HEK293 (cell line): ENCODE results near the gene ZNF423.

Experiments used
- CTCF ChIA-PET: fragments of 350-600 bp; formaldehyde crosslinking; extraction: SDS; loops from one replicate; lab custom pipeline; 2021; ENCODE audit warnings: antibody characterized with exemption; lab: Yijun Ruan, JAX
- POLR2A ChIA-PET: fragments of 300-600 bp; formaldehyde crosslinking; extraction: SDS; loops from one replicate; lab custom pipeline; 2020; ENCODE audit warnings: antibody characterized with exemption, inconsistent platforms; lab: Yijun Ruan, JAX
- H3K27ac ChIP-seq: fragments of 200-500 bp; sonication (Bioruptor generic); 2 replicates; pipeline ENCODE4 v1.5.1; 2014; ENCODE audit warnings: low read depth, low read length, control low read depth, inconsistent platforms; ENCODE audit errors: extremely low read depth
- H3K36me3 ChIP-seq, 2 experiments: fragments of 200-500 bp in 1 of 2; sonication (Bioruptor generic) in 1 of 2; 1 replicate in 1 of 2; 2 replicates in 1 of 2; pipeline ENCODE4 v1.5.1; 2014 to 2017; ENCODE audit warnings: inconsistent platforms in 2 of 2, low read length in 2 of 2; ENCODE audit not compliant: control insufficient read depth in 2 of 2, insufficient read depth in 1 of 2
- H3K4me1 ChIP-seq: fragments of 200-500 bp; sonication (Bioruptor generic); 2 replicates; pipeline ENCODE4 v1.5.1; 2014; ENCODE audit warnings: mild to moderate bottlenecking, low read length, inconsistent platforms; ENCODE audit not compliant: control insufficient read depth, insufficient read depth
- H3K4me3 ChIP-seq: 2 replicates; pipeline ENCODE4 v1.5.1; 2011; ENCODE audit warnings: low read depth, mild to moderate bottlenecking, control low read depth, low read length, moderate library complexity
- H3K9me3 ChIP-seq: fragments of 200-500 bp; sonication (Bioruptor generic); 2 replicates; pipeline ENCODE4 v1.5.1; 2014; ENCODE audit warnings: low read depth, low read length, inconsistent platforms; ENCODE audit not compliant: control insufficient read depth, insufficient read depth
- BCL6B ChIP-seq: fragments of 450-650 bp; formaldehyde crosslinking; IDR thresholded peaks from 2 replicates; pipeline ENCODE4 v1.5.1; 2017; ENCODE audit warnings: missing biosample characterization, missing genetic modification characterization
- ELK4 ChIP-seq: IDR thresholded peaks from 2 replicates; pipeline ENCODE4 v1.6.1; 2011; ENCODE audit warnings: mild to moderate bottlenecking, low read depth, low read length, borderline replicate concordance
- HOXC10 ChIP-seq: sonication (generic); formaldehyde crosslinking; IDR thresholded peaks from 2 replicates; pipeline ENCODE4 v1.8.1; 2023; ENCODE audit warnings: mild to moderate bottlenecking, missing genetic modification reagents
- KLF16 ChIP-seq: fragments of 450-650 bp; formaldehyde crosslinking; IDR thresholded peaks from 2 replicates; pipeline ENCODE4 v1.5.1; 2017; ENCODE audit warnings: missing biosample characterization, missing genetic modification characterization
- MZF1 ChIP-seq: fragments of 450-650 bp; formaldehyde crosslinking; IDR thresholded peaks from 2 replicates; pipeline ENCODE4 v1.5.1; 2017; ENCODE audit warnings: missing biosample characterization, missing genetic modification characterization, borderline replicate concordance
- SP2 ChIP-seq: fragments of 450-650 bp; formaldehyde crosslinking; IDR thresholded peaks from 2 replicates; pipeline ENCODE4 v1.5.1; 2016; ENCODE audit warnings: missing biosample characterization, missing genetic modification characterization
- YY1 ChIP-seq: fragments of 450-650 bp; formaldehyde crosslinking; IDR thresholded peaks from 2 replicates; pipeline ENCODE4 v1.5.1; 2018; ENCODE audit warnings: missing biosample characterization, missing genetic modification characterization
- ZBTB7A ChIP-seq: fragments of 450-650 bp; formaldehyde crosslinking; IDR thresholded peaks from 2 replicates; pipeline ENCODE4 v1.5.1; 2016; ENCODE audit warnings: low read depth, missing biosample characterization, missing genetic modification characterization
- ZFP69B ChIP-seq: fragments of 450-650 bp; formaldehyde crosslinking; IDR thresholded peaks from 2 replicates; pipeline ENCODE4 v1.5.1; 2016; ENCODE audit warnings: missing biosample characterization, missing genetic modification characterization
- ZNF146 ChIP-seq: fragments of 450-650 bp; formaldehyde crosslinking; IDR thresholded peaks from 2 replicates; pipeline ENCODE4 v1.5.1; 2016; ENCODE audit warnings: missing biosample characterization, missing genetic modification characterization
- ZNF157 ChIP-seq: fragments of 450-650 bp; formaldehyde crosslinking; IDR thresholded peaks from 2 replicates; pipeline ENCODE4 v1.5.1; 2016; ENCODE audit warnings: missing biosample characterization, missing genetic modification characterization
- ZNF26 ChIP-seq: fragments of 450-650 bp; formaldehyde crosslinking; IDR thresholded peaks from 2 replicates; pipeline ENCODE4 v1.5.1; 2016; ENCODE audit warnings: missing biosample characterization, missing genetic modification characterization
- ZNF280C ChIP-seq: fragments of 450-650 bp; formaldehyde crosslinking; IDR thresholded peaks from 2 replicates; pipeline ENCODE4 v1.5.1; 2016; ENCODE audit warnings: missing biosample characterization, missing genetic modification characterization
- ZNF335 ChIP-seq: fragments of 450-650 bp; formaldehyde crosslinking; conservative IDR thresholded peaks from 2 replicates; pipeline ENCODE4 v1.5.1; 2016; ENCODE audit warnings: missing biosample characterization, missing genetic modification characterization
- ZNF449 ChIP-seq: fragments of 450-650 bp; formaldehyde crosslinking; IDR thresholded peaks from 2 replicates; pipeline ENCODE4 v1.5.1; 2017; ENCODE audit warnings: missing biosample characterization, mild to moderate bottlenecking, missing genetic modification characterization, moderate library complexity
- ZNF645 ChIP-seq: fragments of 450-650 bp; formaldehyde crosslinking; IDR thresholded peaks from 2 replicates; pipeline ENCODE4; 2016; ENCODE audit warnings: missing biosample characterization, missing genetic modification characterization
- ZNF776 ChIP-seq: fragments of 450-650 bp; formaldehyde crosslinking; IDR thresholded peaks from 2 replicates; pipeline ENCODE4 v1.5.0; 2017; ENCODE audit warnings: missing biosample characterization, missing genetic modification characterization, borderline replicate concordance
- ZNF792 ChIP-seq: fragments of 450-650 bp; formaldehyde crosslinking; IDR thresholded peaks from 2 replicates; pipeline ENCODE4 v1.5.1; 2016; ENCODE audit warnings: missing biosample characterization, missing genetic modification characterization
- ZSCAN30 ChIP-seq: fragments of 450-650 bp; IDR thresholded peaks from 2 replicates; pipeline ENCODE4 v1.5.1; 2018; ENCODE audit warnings: missing biosample characterization, mild to moderate bottlenecking, missing genetic modification characterization, moderate library complexity

ZNF423 gene

GRCh38 chr16:49775018-49775417, 80.9 kb downstream of the ZNF423 start:
- ChIA-PET POLR2A (no interaction called here), CTCF (interaction anchor here (0.6 kb wide), 1 partner anchor 188 kb away, joined by 3 read pairs; no protein-coding TSS in a partner anchor)

More at GRCh38 chr16:49775018-49775417, 80.9 kb downstream of the ZNF423 start:
- Histone ChIP-seq H3K27ac (no peak overlapping the region), H3K36me3 (no peaks in the 10 kb centered on the region), H3K9me3 (no peaks in the 10 kb centered on the region), H3K4me1 (no peaks in the 10 kb centered on the region), H3K4me3 (no peak overlapping the region)
- TF ChIP-seq ZNF449 (tag by site-specific recombination): no peak
- TF ChIP-seq ZNF335 (tag by site-specific recombination): no peak
- no peak for TF ChIP-seq ZNF645 (tag by site-specific recombination)
- TF ChIP-seq BCL6B: no peak
- no peak for TF ChIP-seq ZNF280C
- no peak for TF ChIP-seq SP2 (tag by site-specific recombination)
- no peak for TF ChIP-seq ZNF157
- no peak for TF ChIP-seq KLF16
- TF ChIP-seq ZNF776 (tag by site-specific recombination): no peak
- no peak for TF ChIP-seq ZBTB7A (tag by site-specific recombination)
- TF ChIP-seq ELK4: no peak
- no peak for TF ChIP-seq ZNF146
- TF ChIP-seq HOXC10 (CRISPR knock-in tag): no peak
- TF ChIP-seq ZNF26 (tag by site-specific recombination): no peak
- no peak for TF ChIP-seq ZNF792 (tag by site-specific recombination)
- TF ChIP-seq MZF1 (tag by site-specific recombination): no peak
- no peak for TF ChIP-seq ZFP69B (tag by site-specific recombination)
- TF ChIP-seq ZSCAN30 (tag by site-specific recombination): no peak
- no peak for TF ChIP-seq YY1 (tag by site-specific recombination)
